ENCODE data around the gene MYADML2. TPM values are rescaled to one million over a fixed set of nuclear protein-coding genes. Genes with fewer than 3 reads are reported as not detected.
A peak's percentile ranks its signal among the peaks of the same experiment; 100 is the strongest.

Gene MYADML2
- total RNA-seq, 1 experiment from 2014 or later = 0.22 TPM

DNA sequence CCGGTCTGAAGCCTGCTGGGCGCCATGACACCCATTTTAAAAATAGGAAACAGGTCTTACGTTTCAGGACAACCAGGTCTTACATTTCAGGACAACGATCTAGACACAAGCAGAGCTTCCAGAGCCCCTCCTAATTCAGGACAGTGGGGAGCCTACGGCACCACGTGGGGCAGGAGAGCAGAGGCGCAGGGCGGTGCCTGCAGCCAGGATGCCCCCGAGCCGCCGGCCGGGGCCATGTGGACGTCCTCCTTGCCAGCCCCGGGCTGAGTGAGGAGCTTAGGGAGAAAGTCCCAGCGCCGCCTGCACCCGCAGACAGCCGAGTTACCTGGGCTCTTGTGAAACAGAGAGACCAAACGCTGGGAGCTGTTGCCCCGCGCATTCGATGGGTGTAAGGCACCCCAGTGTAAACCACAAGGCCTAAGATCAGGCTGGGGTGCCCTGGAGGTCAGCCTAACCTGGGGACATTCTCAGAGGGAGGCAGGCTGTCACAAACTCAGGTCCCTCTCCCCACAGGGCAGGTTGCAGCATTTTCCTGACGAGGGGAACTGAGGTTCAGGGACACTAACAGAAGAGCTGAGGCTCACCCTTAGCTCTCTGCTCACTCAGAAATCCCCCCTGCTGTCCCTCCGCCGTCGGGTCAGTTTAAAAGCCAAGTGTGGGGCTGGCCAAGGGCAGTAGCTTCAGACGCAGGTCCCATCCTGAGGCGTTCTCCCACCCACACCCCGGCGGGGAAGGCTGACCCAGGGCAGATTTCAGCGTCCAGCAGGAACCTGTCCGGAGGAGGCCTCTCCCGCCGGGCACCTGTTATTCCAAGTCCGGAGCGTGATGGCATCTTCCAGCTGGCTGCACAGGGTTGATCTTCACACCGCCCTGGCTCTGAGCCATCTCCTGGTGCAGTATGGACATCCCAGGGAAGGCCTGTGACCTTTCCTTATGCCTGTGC is 15.7 kb upstream of the MYADML2 start:
- peak overlapping the region; percentile 33 to 72; a peak in 4 of 5 replicates for H3K4me3 Mint-ChIP-seq
- WGBS (ENCODE audit: extremely low coverage, insufficient read length, low lambda C conversion rate) = no CpG with 5 or more reads among the region's 37 CpGs

More for the DNA sequence above, 15.7 kb upstream of the MYADML2 start:
- H2BK120ac ChIP-seq (ENCODE audit: low read depth, low read length, poor library complexity, severe bottlenecking) = no peak overlapping the region
- H3K14ac ChIP-seq (ENCODE audit: insufficient read depth, low read length) = no peak overlapping the region
- H3K23me2 ChIP-seq (ENCODE audit: insufficient read length, low read depth, low read length, poor library complexity, severe bottlenecking) = peaks cover 3% of the 10 kb centered on the region
- Mint-ChIP-seq H3K27me3 (ENCODE audit: low read depth) (peaks cover 79% of the 10 kb centered on the region), H3K9me3 (peaks cover 0 to 4% of the 10 kb centered on the region in 2 experiments; a peak in 1 of 5 replicates), H3K4me1 (peaks cover 11 to 19% of the 10 kb centered on the region in 2 experiments), H3K36me3 (ENCODE audit: insufficient read depth in 1 of 3, low read depth in 3 of 3) (no peaks in the 10 kb centered on the region; a peak in 1 of 7 replicates), H3K27ac (no peak overlapping the region)
- H2AK5ac ChIP-seq (ENCODE audit: insufficient read length, low read length) = no peak overlapping the region
- TF ChIP-seq, protein P1, sequence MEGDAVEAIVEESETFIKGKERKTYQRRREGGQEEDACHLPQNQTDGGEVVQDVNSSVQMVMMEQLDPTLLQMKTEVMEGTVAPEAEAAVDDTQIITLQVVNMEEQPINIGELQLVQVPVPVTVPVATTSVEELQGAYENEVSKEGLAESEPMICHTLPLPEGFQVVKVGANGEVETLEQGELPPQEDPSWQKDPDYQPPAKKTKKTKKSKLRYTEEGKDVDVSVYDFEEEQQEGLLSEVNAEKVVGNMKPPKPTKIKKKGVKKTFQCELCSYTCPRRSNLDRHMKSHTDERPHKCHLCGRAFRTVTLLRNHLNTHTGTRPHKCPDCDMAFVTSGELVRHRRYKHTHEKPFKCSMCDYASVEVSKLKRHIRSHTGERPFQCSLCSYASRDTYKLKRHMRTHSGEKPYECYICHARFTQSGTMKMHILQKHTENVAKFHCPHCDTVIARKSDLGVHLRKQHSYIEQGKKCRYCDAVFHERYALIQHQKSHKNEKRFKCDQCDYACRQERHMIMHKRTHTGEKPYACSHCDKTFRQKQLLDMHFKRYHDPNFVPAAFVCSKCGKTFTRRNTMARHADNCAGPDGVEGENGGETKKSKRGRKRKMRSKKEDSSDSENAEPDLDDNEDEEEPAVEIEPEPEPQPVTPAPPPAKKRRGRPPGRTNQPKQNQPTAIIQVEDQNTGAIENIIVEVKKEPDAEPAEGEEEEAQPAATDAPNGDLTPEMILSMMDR (conservative IDR thresholded peaks at IDR 0.05) = no peak
- H3K4ac ChIP-seq (ENCODE audit: low read depth, low read length) = no peak overlapping the region
- peaks cover 2% of the 10 kb centered on the region; the same call in 1 of the 2 replicates for H3K4me1 ChIP-seq (ENCODE audit: insufficient read depth, low read length)
- H4K8ac ChIP-seq (replicated peaks; ENCODE audit: insufficient read length, low read depth, low read length) = no peak overlapping the region
- no peak overlapping the region for H2BK15ac ChIP-seq (ENCODE audit: low read depth, low read length)
- H4K20me1 ChIP-seq (ENCODE audit: control insufficient read depth, insufficient read depth, insufficient read length) = no peaks in the 10 kb centered on the region
- no peaks in the 10 kb centered on the region for H3K79me2 ChIP-seq (ENCODE audit: insufficient read depth, low read length)
- H3K27me3 ChIP-seq (ENCODE audit: insufficient read depth, low read length) = peaks cover 42% of the 10 kb centered on the region; the same call in 1 of the 2 replicates
- H2AFZ ChIP-seq (ENCODE audit: low read length) = no peak overlapping the region
- no peaks in the 10 kb centered on the region for H3K79me1 ChIP-seq (ENCODE audit: insufficient read depth, low read depth, low read length, poor library complexity, severe bottlenecking)
- H2BK12ac ChIP-seq (ENCODE audit: insufficient read length, low read depth, low read length) = no peak overlapping the region
- no peak overlapping the region for H3K23ac ChIP-seq (ENCODE audit: insufficient read length, low read depth, low read length)
- H3K9ac ChIP-seq (ENCODE audit: extremely low read depth, insufficient read length, low read length) = no peak overlapping the region
- no peak overlapping the region for H3K18ac ChIP-seq (ENCODE audit: insufficient read length, low read depth, low read length)
- no peak overlapping the region for H4K91ac ChIP-seq (ENCODE audit: insufficient read length, low read depth, low read length)
- no peak overlapping the region for H3K27ac ChIP-seq (ENCODE audit: insufficient read length, low read depth, low read length)
- H3K9me3 ChIP-seq (ENCODE audit: control insufficient read depth, low read depth, low read length) = no peaks in the 10 kb centered on the region
- no peak overlapping the region for H4K5ac ChIP-seq (ENCODE audit: insufficient read length, low read depth, low read length)
- H3K4me2 ChIP-seq (ENCODE audit: insufficient read depth, insufficient read length, low read length) = no peak overlapping the region
- no peak overlapping the region for H2BK20ac ChIP-seq (ENCODE audit: low read depth, low read length, poor library complexity, severe bottlenecking)
- DNase-seq = no peak
- H3T11ph ChIP-seq (ENCODE audit: low read length) = no peak overlapping the region
- no peak overlapping the region for H3K56ac ChIP-seq (ENCODE audit: insufficient read length, low read depth, low read length)
- H2BK5ac ChIP-seq (ENCODE audit: insufficient read length, low read length) = no peak overlapping the region

All from H9 (cell line).